ENCODE data around the gene CCDC154. TPM values are rescaled to one million over a fixed set of nuclear protein-coding genes. Genes with fewer than 3 reads are reported as not detected.
A peak's percentile ranks its signal among the peaks of the same experiment; 100 is the strongest.

CCDC154 gene
- total and polyA plus RNA-seq, 10 of the 15 experiments (the other 5 are each of a cell fraction or from before 2014, with no cell fraction given) = 0.06 to 0.26 (median 0.25) TPM; not detected in 7

GRCh38 chr16:1492082-1492922 is 47.9 kb upstream of the CCDC154 start:
- ATAC-seq = no peak
- Histone ChIP-seq H3K4me2 (ENCODE audit: control insufficient read depth, insufficient read depth) (peak overlapping the region; percentile 60), H4K20me1 (ENCODE audit: control insufficient read depth, insufficient read depth) (no peaks in the 10 kb centered on the region), H2AFZ (ENCODE audit: control insufficient read depth, low read depth, low read length) (peak overlapping the region; percentile 86), H3K79me2 (ENCODE audit: control insufficient read depth, insufficient read depth, low read length) (peaks cover 17% of the 10 kb centered on the region), H3K36me3 (ENCODE audit: control insufficient read depth in 2 of 2, insufficient read depth in 2 of 2, low read length in 1 of 2) (peaks cover 0 to 7% of the 10 kb centered on the region in 2 experiments; a peak in 3 of 4 replicates), H3K9ac (ENCODE audit: control insufficient read depth, insufficient read depth, low read length) (peak overlapping the region; percentile 67; the same call in 1 of the 2 replicates), H3K4me1 (ENCODE audit: control insufficient read depth, insufficient read depth, low read length) (peaks cover 6% of the 10 kb centered on the region), H3K9me3 (replicated peaks; ENCODE audit: control insufficient read depth, insufficient read depth, low read length) (no peaks in the 10 kb centered on the region), H3K4me3 (peak overlapping the region; percentile 55), H3K27me3 (replicated peaks in 1 of 2; ENCODE audit: control insufficient read depth in 2 of 2, insufficient read depth in 2 of 2, low read length in 1 of 2) (no peaks in the 10 kb centered on the region), H3K27ac (ENCODE audit: control insufficient read depth, insufficient read depth) (peak overlapping the region; percentile 58)
- RAD21 ChIA-PET (ENCODE audit: unreplicated experiment) = no interaction called here
- CTCF ChIA-PET = interaction anchor here (1.0 to 1.8 kb wide), 2 partner anchors 63 to 231 kb away, joined by 3 to 6 read pairs; no protein-coding TSS in a partner anchor
- POLR2A ChIA-PET = interaction anchor here (0.5 to 1.8 kb wide), 5 partner anchors 14 to 228 kb away, joined by 3 to 7 read pairs (median 3); partner anchors contain the start of gene JPT2
- in situ Hi-C loops (cut with MboI) (no loop called here), intact Hi-C loops (cut with micrococcal nuclease; ENCODE audit: unreplicated experiment) (no loop called here)
- DNase-seq (ENCODE audit: low read depth, low spot score) = no peak
- no peak for FAIRE-seq
- WGBS (ENCODE audit: insufficient coverage, insufficient replicate concordance, low lambda C conversion rate, missing lambda C conversion rate) = 80% methylated on average over 23 of the region's 23 CpGs
- TF ChIP-seq STAT1 (conservative IDR thresholded peaks at IDR 0.05) (0 out of 2 replicates have a peak, but pooled peaks have one; percentile 43), SKIL (IDR thresholded peaks at IDR 0.05; ENCODE audit: low read depth, poor library complexity, severe bottlenecking) (no peak)
- BruUV-seq (replicated peaks) = TSS peak; percentile 98
- SMC1A ChIA-PET (ENCODE audit: uncharacterized antibody, unreplicated experiment) = interaction anchor here (1.5 kb wide), 1 partner anchor 11 kb away, joined by 4 read pairs; no protein-coding TSS in a partner anchor

Data from GM12878 (cell line).